ENCODE results near the gene RPTOR.

The RPTOR gene

GRCh38 chr17:80519091-80519781 is 25.4 kb upstream of the RPTOR start (continued):
- TF ChIP-seq ZNF274 (IDR thresholded peaks at IDR 0.05; ENCODE audit: low read length) = no peak
- no peak for TF ChIP-seq ZNF274 (tag by site-specific recombination; IDR thresholded peaks at IDR 0.05; ENCODE audit: borderline replicate concordance)
- TF ChIP-seq ZSCAN23 (tag by site-specific recombination; IDR thresholded peaks at IDR 0.05) = no peak
- no peak for TF ChIP-seq ZNF148 (tag by site-specific recombination; IDR thresholded peaks at IDR 0.05; ENCODE audit: borderline replicate concordance)
- no peak for TF ChIP-seq ZNF311 (tag by site-specific recombination; IDR thresholded peaks at IDR 0.05; ENCODE audit: borderline replicate concordance)
- TF ChIP-seq ZNF580 (tag by site-specific recombination; IDR thresholded peaks at IDR 0.05) = no peak
- TF ChIP-seq ZNF596 (tag by site-specific recombination; IDR thresholded peaks at IDR 0.05) = no peak
- TF ChIP-seq ZNF404 (tag by site-specific recombination; IDR thresholded peaks at IDR 0.05) = no peak
- no peak for TF ChIP-seq ATF2 (tag by site-specific recombination; IDR thresholded peaks at IDR 0.05; ENCODE audit: low read depth)

GRCh38 chr17:80520810-80521455 is 23.7 kb upstream of the RPTOR start:
- POLR2A ChIA-PET = no interaction called here
- Histone ChIP-seq H3K27ac (ENCODE audit: extremely low read depth, low read depth, low read length) (no peak overlapping the region), H3K4me1 (ENCODE audit: control insufficient read depth, insufficient read depth, low read length) (no peaks in the 10 kb centered on the region), H3K4me3 (ENCODE audit: low read depth, low read length) (no peak overlapping the region), H3K36me3 (ENCODE audit: control insufficient read depth in 2 of 2, insufficient read depth in 1 of 2, low read length in 2 of 2) (no peaks in the 10 kb centered on the region), H3K9me3 (ENCODE audit: control insufficient read depth, insufficient read depth, low read depth, low read length) (no peaks in the 10 kb centered on the region)
- TF ChIP-seq YY2 (tag by site-specific recombination; IDR thresholded peaks at IDR 0.05) (no peak), ZNF423 (tag by site-specific recombination; IDR thresholded peaks at IDR 0.05) (no peak), ZNF121 (tag by site-specific recombination; IDR thresholded peaks at IDR 0.05) (no peak), ZNF530 (tag by site-specific recombination; IDR thresholded peaks at IDR 0.05; ENCODE audit: low read depth) (no peak), HOXA7 (CRISPR knock-in tag; IDR thresholded peaks at IDR 0.05; ENCODE audit: borderline replicate concordance) (no peak), ZNF658 (tag by site-specific recombination; IDR thresholded peaks at IDR 0.05) (no peak), ZNF585B (tag by site-specific recombination; IDR thresholded peaks at IDR 0.05) (no peak), ZFP37 (tag by site-specific recombination; IDR thresholded peaks at IDR 0.05) (no peak), HOXD13 (CRISPR knock-in tag; IDR thresholded peaks at IDR 0.05; ENCODE audit: borderline replicate concordance) (no peak), ZNF280C (tag by site-specific recombination; IDR thresholded peaks at IDR 0.05) (no peak), GLI2 (tag by site-specific recombination; IDR thresholded peaks at IDR 0.05; ENCODE audit: borderline replicate concordance, low read depth) (no peak), OVOL3 (tag by site-specific recombination; IDR thresholded peaks at IDR 0.05) (no peak), ZSCAN16 (tag by site-specific recombination; IDR thresholded peaks at IDR 0.05) (no peak), ZNF514 (tag by site-specific recombination; IDR thresholded peaks at IDR 0.05) (no peak), KLF17 (tag by site-specific recombination; IDR thresholded peaks at IDR 0.05) (no peak)
- CTCF ChIA-PET = interaction anchor here (0.7 to 1.5 kb wide), 2 partner anchors 55 to 510 kb away, joined by 3 to 4 read pairs; no protein-coding TSS in a partner anchor
